Measurements from ENCODE around the gene LINS1.
A peak's percentile ranks its signal among the peaks of the same experiment; 100 is the strongest.

LINS1 gene

GRCh38 chr15:100642950-100643338 is 41.0 kb upstream of the LINS1 start:
- no peak for DNase-seq
- Histone ChIP-seq H3K4me2 (ENCODE audit: low read length) (no peak overlapping the region), H3K27ac (ENCODE audit: low read depth, low read length) (no peak overlapping the region), H4K8ac (ENCODE audit: low read depth, low read length) (no peak overlapping the region), H3K27me3 (ENCODE audit: insufficient read depth, low read length, poor library complexity) (no peaks in the 10 kb centered on the region), H4K5ac (ENCODE audit: low read length) (no peak overlapping the region), H3K56ac (ENCODE audit: low read length) (no peak overlapping the region), H3K23ac (ENCODE audit: low read length) (no peak overlapping the region), H3K4ac (ENCODE audit: low read depth, low read length) (no peak overlapping the region), H3K9ac (ENCODE audit: low read length) (no peak overlapping the region), H2AK5ac (ENCODE audit: low read length) (no peak overlapping the region), H3K79me1 (ENCODE audit: low read length) (peaks cover 4% of the 10 kb centered on the region), H3K4me1 (ENCODE audit: control insufficient read depth, low read depth, low read length) (no peaks in the 10 kb centered on the region), H2BK120ac (ENCODE audit: low read depth, low read length) (no peak overlapping the region), H2BK5ac (ENCODE audit: low read length) (no peak overlapping the region), H3K18ac (ENCODE audit: low read length) (no peak overlapping the region), H2BK15ac (replicated peaks; ENCODE audit: low read depth) (no peak overlapping the region), H3K4me3 (ENCODE audit: low read length) (no peak overlapping the region), H3K36me3 (ENCODE audit: control insufficient read depth, insufficient read depth, low read length) (no peaks in the 10 kb centered on the region), H3K79me2 (ENCODE audit: control insufficient read depth, insufficient read depth, low read length) (no peaks in the 10 kb centered on the region)
- WGBS (ENCODE audit: extremely low coverage, insufficient coverage, low lambda C conversion rate), result no CpG with 5 or more reads among the region's 4 CpGs

DNA sequence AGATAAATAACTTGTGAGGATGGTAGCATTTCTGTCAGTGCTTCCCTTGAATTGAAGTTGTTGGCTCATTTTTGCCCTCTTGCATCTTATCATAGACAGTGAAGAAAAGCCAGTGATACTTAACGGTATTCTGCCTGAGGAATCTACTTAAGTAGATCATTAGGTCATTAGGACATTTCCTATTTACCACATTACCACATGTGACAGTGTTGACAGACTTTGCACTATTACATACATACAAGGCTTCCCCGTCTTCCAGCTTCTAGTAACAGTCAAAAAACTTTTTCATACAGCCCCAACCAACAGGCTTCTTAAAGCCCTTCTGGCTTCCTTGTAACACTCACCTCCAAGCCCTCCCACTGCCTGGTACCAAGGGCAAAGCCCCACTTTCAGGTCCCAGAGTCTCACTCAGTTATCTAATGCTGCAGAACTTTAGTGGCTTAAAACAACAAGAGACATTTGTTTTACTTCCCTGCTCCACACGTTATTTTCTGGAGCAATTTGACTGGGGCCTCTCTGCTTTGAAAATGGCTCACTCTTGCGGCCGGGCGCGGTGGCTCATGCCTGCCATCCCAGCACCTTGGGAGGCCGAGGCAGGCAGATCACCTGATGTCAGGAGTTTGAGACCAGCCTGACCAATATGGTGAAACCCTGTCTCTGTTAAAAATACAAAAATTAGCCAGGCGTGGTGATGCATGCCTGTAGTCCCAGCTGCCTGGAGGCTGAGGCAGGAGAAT is 40.4 kb upstream of the LINS1 start:
- H3K27me3 ChIP-seq (ENCODE audit: insufficient read depth, low read length, poor library complexity), result no peaks in the 10 kb centered on the region

GRCh38 chr15:100638177-100638730 is 36.3 kb upstream of the LINS1 start:
- Histone ChIP-seq H3K4me1 (ENCODE audit: control insufficient read depth, low read depth, low read length) (peaks cover 13% of the 10 kb centered on the region), H4K5ac (ENCODE audit: low read length) (no peak overlapping the region), H2BK15ac (replicated peaks; ENCODE audit: low read depth) (no peak overlapping the region), H3K27me3 (ENCODE audit: insufficient read depth, low read length, poor library complexity) (no peaks in the 10 kb centered on the region), H2AK5ac (ENCODE audit: low read length) (no peak overlapping the region), H3K4me2 (ENCODE audit: low read length) (no peak overlapping the region), H4K8ac (ENCODE audit: low read depth, low read length) (no peak overlapping the region), H3K4me3 (ENCODE audit: low read length) (no peak overlapping the region), H3K56ac (ENCODE audit: low read length) (no peak overlapping the region), H3K79me1 (ENCODE audit: low read length) (peaks cover 6% of the 10 kb centered on the region), H3K18ac (ENCODE audit: low read length) (no peak overlapping the region), H3K4ac (ENCODE audit: low read depth, low read length) (no peak overlapping the region), H3K23ac (ENCODE audit: low read length) (no peak overlapping the region), H2BK5ac (ENCODE audit: low read length) (no peak overlapping the region), H3K79me2 (ENCODE audit: control insufficient read depth, insufficient read depth, low read length) (peaks cover 4% of the 10 kb centered on the region), H2BK120ac (ENCODE audit: low read depth, low read length) (no peak overlapping the region), H3K36me3 (ENCODE audit: control insufficient read depth, insufficient read depth, low read length) (no peaks in the 10 kb centered on the region), H3K27ac (ENCODE audit: low read depth, low read length) (no peak overlapping the region), H3K9ac (ENCODE audit: low read length) (no peak overlapping the region)
- WGBS (ENCODE audit: extremely low coverage, insufficient coverage, low lambda C conversion rate), result no CpG with 5 or more reads among the region's 11 CpGs
- DNase-seq, result no peak

More for the DNA sequence above, 40.4 kb upstream of the LINS1 start:
- Histone ChIP-seq H3K18ac (ENCODE audit: low read length) (no peak overlapping the region), H3K56ac (ENCODE audit: low read length) (no peak overlapping the region), H3K79me1 (ENCODE audit: low read length) (peaks cover 4% of the 10 kb centered on the region), H3K9ac (ENCODE audit: low read length) (no peak overlapping the region), H3K4me1 (ENCODE audit: control insufficient read depth, low read depth, low read length) (no peaks in the 10 kb centered on the region), H2BK5ac (ENCODE audit: low read length) (no peak overlapping the region), H3K79me2 (ENCODE audit: control insufficient read depth, insufficient read depth, low read length) (no peaks in the 10 kb centered on the region), H3K4me2 (ENCODE audit: low read length) (no peak overlapping the region), H3K27ac (ENCODE audit: low read depth, low read length) (no peak overlapping the region), H3K4me3 (ENCODE audit: low read length) (no peak overlapping the region), H2AK5ac (ENCODE audit: low read length) (no peak overlapping the region), H4K5ac (ENCODE audit: low read length) (no peak overlapping the region), H2BK15ac (replicated peaks; ENCODE audit: low read depth) (no peak overlapping the region), H4K8ac (ENCODE audit: low read depth, low read length) (no peak overlapping the region), H3K23ac (ENCODE audit: low read length) (no peak overlapping the region), H2BK120ac (ENCODE audit: low read depth, low read length) (no peak overlapping the region), H3K4ac (ENCODE audit: low read depth, low read length) (no peak overlapping the region), H3K36me3 (ENCODE audit: control insufficient read depth, insufficient read depth, low read length) (no peaks in the 10 kb centered on the region)
- no peak for DNase-seq
- no CpG with 5 or more reads among the region's 9 CpGs for WGBS (ENCODE audit: extremely low coverage, insufficient coverage, low lambda C conversion rate)

DNA sequence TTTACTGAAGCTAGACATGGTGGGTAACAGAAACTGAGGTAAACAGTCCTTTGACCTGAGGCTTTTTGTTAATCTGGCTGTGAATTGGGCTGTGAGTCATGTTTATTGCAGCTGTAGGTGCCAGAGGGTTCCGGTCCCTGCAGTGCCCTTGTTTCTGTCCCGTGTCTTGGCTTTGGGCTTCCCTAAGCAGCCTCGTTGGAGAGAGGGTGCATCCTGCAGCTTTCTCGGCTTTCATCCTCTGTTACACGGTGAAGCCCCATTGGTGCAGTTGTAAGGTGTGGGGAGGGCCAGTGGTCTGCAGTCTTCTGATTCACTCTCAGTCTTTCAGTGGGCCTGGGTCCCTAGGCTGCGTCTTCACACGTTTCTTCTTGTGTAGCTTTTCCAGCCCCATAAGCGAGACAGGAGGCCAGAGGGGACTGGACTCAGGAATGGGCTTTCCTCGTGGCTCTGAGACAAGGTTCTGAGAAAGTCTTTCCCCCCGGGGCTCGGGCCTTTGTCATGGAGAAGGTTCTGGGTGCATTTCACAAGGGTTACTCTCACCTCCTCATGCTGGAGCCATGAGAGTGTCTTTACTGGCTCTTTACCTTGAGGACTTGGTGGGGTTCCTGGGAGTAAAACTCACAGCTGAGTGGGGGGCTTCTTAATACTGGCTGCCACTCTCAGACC is 33.6 kb upstream of the LINS1 start:
- H2AK5ac ChIP-seq (ENCODE audit: low read length), result no peak overlapping the region
- WGBS (ENCODE audit: extremely low coverage, insufficient coverage, low lambda C conversion rate), result no CpG with 5 or more reads among the region's 11 CpGs
- no peak overlapping the region for H2BK15ac ChIP-seq (replicated peaks; ENCODE audit: low read depth)
- peak; percentile 80 for DNase-seq
- peaks cover 4% of the 10 kb centered on the region for H3K79me2 ChIP-seq (ENCODE audit: control insufficient read depth, insufficient read depth, low read length)
- H3K79me1 ChIP-seq (ENCODE audit: low read length), result peaks cover 6% of the 10 kb centered on the region
- H3K56ac ChIP-seq (ENCODE audit: low read length), result peak overlapping the region; percentile 37
- no peak overlapping the region for H4K8ac ChIP-seq (ENCODE audit: low read depth, low read length)
- H3K9ac ChIP-seq (ENCODE audit: low read length), result no peak overlapping the region
- no peak overlapping the region for H3K27ac ChIP-seq (ENCODE audit: low read depth, low read length)
- H3K4me3 ChIP-seq (ENCODE audit: low read length), result no peak overlapping the region
- peak overlapping the region; percentile 69 for H3K18ac ChIP-seq (ENCODE audit: low read length)
- H2BK5ac ChIP-seq (ENCODE audit: low read length), result no peak overlapping the region
- no peak overlapping the region for H3K23ac ChIP-seq (ENCODE audit: low read length)
- H2BK120ac ChIP-seq (ENCODE audit: low read depth, low read length), result no peak overlapping the region
- no peak overlapping the region for H3K4me2 ChIP-seq (ENCODE audit: low read length)
- no peaks in the 10 kb centered on the region for H3K27me3 ChIP-seq (ENCODE audit: insufficient read depth, low read length, poor library complexity)
- peaks cover 13% of the 10 kb centered on the region for H3K4me1 ChIP-seq (ENCODE audit: control insufficient read depth, low read depth, low read length)
- peak overlapping the region; percentile 71 for H3K4ac ChIP-seq (ENCODE audit: low read depth, low read length)
- H4K5ac ChIP-seq (ENCODE audit: low read length), result no peak overlapping the region
- H3K36me3 ChIP-seq (ENCODE audit: control insufficient read depth, insufficient read depth, low read length), result no peaks in the 10 kb centered on the region

- H2BK120ac ChIP-seq (ENCODE audit: low read depth, low read length), result no peak overlapping the region
- no peak overlapping the region for H3K27ac ChIP-seq (ENCODE audit: low read depth, low read length)
- peaks cover 13% of the 10 kb centered on the region for H3K4me1 ChIP-seq (ENCODE audit: control insufficient read depth, low read depth, low read length)
- H3K56ac ChIP-seq (ENCODE audit: low read length), result no peak overlapping the region
- no peaks in the 10 kb centered on the region for H3K27me3 ChIP-seq (ENCODE audit: insufficient read depth, low read length, poor library complexity)
- H3K23ac ChIP-seq (ENCODE audit: low read length), result no peak overlapping the region
- H3K18ac ChIP-seq (ENCODE audit: low read length), result no peak overlapping the region
- H3K79me2 ChIP-seq (ENCODE audit: control insufficient read depth, insufficient read depth, low read length), result peaks cover 4% of the 10 kb centered on the region
- no peaks in the 10 kb centered on the region for H3K36me3 ChIP-seq (ENCODE audit: control insufficient read depth, insufficient read depth, low read length)
- no peak overlapping the region for H4K5ac ChIP-seq (ENCODE audit: low read length)
- no peak overlapping the region for H3K9ac ChIP-seq (ENCODE audit: low read length)
- peaks cover 6% of the 10 kb centered on the region for H3K79me1 ChIP-seq (ENCODE audit: low read length)
- no peak overlapping the region for H3K4ac ChIP-seq (ENCODE audit: low read depth, low read length)
- no peak overlapping the region for H2BK15ac ChIP-seq (replicated peaks; ENCODE audit: low read depth)
- no peak overlapping the region for H4K8ac ChIP-seq (ENCODE audit: low read depth, low read length)
- H3K4me3 ChIP-seq (ENCODE audit: low read length), result no peak overlapping the region
- no peak overlapping the region for H2BK5ac ChIP-seq (ENCODE audit: low read length)
- no peak for DNase-seq
- H2AK5ac ChIP-seq (ENCODE audit: low read length), result no peak overlapping the region
- no peak overlapping the region for H3K4me2 ChIP-seq (ENCODE audit: low read length)
- no CpG with 5 or more reads among the region's 1 CpG for WGBS (ENCODE audit: extremely low coverage, insufficient coverage, low lambda C conversion rate)
Observed at GRCh38 chr15:100633763-100634075, 31.7 kb upstream of the LINS1 start.
